GM21717 (cell line): ENCODE measurements around the gene TIMP3.

Source experiments
- ATAC-seq: cut with Tn5 transposase; IDR thresholded peaks from one replicate; pipeline ENCODE4 v1.9.1; 2021; ENCODE audit warnings: mild to moderate bottlenecking, moderate library complexity; ENCODE audit not compliant: unreplicated experiment

TIMP3 gene

DNA sequence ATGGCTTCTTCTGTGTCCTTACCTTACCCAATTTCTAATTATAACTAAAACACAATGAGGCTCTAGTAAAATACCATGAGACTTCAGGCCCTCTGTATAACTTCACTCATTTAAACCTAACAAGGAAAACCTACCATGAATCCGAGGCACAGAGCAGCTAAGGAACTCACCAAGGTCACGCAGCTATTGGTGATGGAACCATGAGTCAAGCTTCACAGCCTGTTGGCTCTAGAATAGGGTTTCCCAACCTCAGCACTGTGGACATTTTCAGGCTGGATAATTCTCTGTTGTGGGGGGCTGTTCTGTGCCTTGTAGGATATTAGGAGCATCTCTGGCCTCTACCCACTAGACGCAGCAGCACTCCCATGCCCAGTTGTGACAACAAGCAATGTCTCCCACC is 75.7 kb downstream of the TIMP3 start:
- no peak for ATAC-seq

DNA sequence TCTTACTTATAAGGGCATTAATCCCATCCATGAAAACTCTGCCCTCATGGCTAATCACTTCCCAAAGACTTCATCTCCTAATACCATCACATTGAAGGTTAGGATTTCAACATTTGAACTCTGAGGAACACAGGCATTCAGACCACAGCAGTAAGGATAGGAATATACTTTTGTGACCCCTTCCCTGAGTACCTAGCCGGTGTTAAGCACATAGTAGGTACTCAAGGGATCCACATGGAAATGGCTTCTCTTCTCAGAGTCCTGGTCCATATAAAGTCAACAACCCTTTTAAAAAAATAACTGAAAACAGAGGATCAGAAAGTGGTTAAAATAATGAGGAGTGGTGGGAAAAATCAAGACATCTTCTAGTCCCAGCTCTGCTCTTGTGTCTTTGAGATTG is 78.0 kb downstream of the TIMP3 start:
- no peak for ATAC-seq

DNA sequence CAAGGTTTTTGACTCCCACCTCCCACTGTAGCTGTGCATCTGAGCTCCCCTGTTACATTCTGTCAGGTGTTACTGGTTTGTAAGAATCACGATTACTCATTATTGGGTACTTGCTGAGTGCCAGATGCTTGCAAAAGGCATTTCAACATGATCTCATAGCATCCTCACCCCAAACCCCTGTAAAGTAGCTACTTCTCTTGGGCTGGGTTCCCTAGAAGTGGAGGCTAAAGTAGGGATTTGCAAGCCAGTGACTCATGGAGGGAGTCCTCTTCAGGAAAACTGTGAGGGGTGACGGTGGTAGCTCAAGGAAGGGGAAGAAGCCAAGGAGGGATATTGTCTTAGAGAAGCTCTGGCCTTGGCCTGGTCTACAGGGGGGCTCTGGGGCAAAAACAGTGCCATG is 78.6 kb downstream of the TIMP3 start:
- ATAC-seq: no peak

DNA sequence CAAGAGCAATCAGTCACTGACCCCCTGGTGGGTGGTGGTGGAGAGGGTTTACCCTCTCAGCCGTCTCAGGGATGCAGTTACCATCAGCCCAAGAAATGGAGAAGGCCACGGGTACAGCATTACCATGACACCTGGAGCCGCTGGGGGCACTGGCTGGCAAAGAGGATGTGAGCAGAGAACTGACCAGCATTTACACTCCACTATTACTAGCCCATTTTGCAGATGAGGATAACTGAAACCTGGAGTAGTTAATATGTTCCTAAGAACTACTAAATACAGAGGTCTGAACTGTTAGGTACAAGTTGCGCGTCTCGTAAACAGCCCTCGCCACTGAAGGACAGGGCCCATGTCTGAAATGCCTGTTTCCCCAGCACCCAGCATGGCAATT is 79.0 kb downstream of the TIMP3 start:
- ATAC-seq: no peak

DNA sequence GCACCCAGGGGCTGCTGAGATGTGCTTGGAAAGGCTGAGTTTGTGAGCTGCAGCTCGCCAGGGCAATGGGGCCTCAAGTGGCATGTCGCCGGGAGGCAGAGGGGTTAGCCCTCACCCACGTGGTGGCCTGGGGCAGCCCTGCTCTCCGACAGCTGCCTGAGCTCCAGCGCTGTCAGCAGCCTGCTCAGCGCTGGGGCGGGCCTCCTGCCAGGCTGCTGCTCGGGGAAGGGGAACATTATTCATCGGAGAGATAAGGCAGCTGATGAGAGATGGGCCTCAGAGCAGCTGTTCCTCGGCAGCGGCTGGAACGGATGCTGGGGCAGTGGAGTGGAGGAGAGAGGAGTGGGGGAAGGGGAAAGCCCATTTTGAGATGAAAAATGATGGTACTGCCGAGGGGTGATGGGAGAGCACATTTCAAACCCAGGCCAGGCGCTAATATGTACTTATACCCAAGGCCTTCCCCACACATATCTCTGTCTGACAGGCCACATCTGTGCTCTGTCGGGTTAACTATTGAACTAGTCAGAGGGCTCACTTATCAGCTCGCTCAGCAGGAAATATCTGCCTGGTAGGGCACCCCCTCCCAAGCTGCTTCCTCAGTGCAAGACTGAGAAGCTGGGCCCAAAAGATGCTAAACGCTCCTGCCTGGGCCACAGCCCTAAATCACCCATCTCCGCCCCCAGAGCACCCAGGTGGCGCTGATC is 79.5 kb downstream of the TIMP3 start:
- ATAC-seq: no peak

DNA sequence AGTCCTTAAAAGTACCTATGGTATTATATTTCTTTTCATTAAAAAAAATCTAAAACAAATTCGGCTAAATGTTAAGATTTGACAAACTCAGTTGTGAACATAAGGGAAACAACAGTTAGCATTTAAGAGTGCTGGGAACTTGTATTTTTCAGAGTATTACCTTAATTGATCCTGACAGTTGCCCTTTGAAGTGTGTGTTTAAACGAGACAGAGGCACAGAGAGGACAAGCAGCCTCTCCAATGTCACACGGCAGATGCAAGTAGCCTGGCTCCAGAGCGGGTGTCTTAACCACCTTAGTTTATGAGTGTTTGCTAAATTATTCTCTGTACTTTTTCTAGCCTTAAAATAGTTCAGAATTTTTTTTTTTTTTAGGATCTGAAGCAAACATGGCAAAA is 80.9 kb downstream of the TIMP3 start:
- ATAC-seq: no peak

DNA sequence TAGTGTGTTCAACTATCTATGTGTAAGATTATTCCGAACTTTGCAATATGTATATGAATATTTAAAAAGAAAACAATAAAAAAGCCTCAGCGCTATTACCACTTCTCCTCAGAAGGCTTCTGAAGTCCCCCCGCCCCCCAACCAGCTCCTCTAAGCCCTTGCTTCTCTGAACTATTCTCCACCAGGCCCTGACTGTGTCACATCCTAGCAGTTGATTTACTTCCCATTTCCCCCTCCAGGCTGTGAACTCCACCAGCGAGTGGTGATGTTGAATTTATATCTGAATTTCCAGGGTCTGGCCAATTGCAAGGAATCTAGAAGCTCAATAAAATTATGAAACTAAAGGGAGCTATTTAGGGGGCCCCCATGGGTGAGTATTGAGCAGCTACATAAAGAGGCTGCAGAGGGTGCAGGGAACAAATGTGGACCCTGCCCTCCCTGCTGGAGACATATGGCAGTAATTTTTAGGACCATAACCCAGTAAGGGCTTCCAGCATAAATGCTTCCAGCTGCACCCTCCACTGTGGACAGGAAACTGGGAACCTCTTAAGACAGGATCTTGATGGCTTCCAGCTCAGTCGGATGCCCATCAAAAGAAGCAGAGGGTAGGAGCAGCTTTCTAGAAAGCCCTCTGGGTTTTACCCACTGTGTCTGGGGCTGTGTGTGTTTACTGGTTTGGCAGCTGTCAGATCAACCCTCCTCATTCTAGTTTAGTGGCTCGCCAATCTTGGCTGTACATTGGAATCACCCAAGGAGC is 81.4 kb downstream of the TIMP3 start:
- ATAC-seq: no peak

DNA sequence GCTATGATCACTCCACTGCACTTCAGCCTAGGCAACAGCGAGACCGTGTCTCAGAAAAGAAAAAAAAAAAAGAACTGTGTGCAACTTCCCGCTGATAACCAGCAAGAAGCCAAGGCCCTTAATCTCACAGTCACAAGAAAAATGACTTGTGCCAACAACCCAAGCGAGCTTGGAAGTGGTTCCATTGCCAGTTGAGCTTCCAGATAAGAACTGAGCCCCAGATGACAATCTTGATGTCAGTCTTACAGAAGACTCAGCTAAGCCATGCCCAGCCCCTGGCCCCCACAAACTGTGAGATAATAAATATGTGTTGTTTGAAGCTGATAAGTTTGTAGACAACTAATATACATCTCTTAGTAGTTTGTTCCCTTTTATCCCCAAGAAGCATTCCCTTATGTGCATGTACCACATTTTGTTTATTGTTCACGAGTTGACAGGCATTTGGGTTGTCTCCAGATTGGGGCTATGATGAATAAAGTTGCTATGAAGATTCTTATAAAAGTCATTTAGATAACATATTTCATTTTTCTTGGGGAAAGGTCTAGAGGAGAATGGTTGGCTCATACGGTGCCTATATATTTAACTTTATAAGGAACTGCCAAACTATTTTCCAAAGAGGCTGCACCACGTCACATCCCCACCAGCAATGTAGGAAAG is 85.9 kb downstream of the TIMP3 start:
- no peak for ATAC-seq

DNA sequence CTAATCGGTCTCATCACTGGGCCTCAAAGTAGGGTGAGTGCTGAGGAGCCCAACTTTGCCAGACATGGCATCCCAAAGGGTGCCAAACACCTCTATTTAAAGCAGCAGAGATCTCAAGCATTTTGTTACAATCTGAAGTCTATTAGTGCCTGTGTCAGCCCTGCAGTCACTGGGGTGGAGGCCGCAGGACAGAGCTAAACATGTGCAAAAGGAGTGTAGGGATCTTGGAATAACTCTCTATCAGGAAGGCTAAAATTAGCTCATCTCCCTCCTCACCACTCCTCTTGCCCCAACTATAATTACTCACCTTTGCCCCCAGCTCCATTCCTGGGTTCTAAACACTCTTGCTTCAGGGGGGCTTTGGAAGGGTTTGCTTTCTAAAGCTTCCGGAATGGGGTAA is 87.5 kb downstream of the TIMP3 start:
- ATAC-seq: no peak

DNA sequence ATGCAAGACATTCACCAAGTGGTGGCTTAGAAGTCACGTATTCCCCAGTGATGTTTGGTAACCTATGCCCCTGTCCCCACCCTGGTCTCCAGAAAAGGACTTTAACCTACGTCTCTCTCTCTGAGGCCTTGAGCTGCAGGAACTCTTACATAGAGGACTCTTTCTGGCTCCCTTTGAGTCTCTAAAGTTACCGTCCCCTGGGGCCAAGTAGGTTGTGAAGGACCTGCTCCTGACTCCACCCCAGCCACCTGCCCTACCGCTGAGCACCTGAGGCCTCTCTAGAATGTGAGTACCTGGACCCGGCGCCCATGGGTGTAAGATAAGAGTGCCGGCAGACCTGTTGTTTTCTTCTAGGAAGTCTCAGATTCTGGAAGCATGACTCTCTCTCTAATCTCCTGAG is 95.4 kb downstream of the TIMP3 start:
- ATAC-seq: no peak

DNA sequence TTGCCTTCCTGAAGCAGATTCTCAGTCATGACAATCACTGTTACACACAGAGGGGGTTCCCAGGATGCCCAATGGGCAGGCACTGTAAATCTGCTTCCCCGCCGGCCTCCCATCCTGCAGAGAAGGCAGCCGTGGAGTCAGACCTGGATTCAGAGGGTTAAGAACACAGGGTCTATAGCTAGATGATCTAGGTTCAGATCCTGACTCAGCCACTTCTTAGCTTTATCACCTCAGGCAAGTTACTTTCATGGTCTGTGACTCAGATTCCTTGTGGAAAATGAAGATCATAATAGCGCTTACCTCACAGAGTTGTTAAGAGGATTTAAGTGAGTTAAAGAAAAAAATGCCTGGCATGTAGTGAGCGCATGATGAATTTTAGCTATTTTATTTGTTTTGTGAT is 95.9 kb downstream of the TIMP3 start:
- no peak for ATAC-seq

DNA sequence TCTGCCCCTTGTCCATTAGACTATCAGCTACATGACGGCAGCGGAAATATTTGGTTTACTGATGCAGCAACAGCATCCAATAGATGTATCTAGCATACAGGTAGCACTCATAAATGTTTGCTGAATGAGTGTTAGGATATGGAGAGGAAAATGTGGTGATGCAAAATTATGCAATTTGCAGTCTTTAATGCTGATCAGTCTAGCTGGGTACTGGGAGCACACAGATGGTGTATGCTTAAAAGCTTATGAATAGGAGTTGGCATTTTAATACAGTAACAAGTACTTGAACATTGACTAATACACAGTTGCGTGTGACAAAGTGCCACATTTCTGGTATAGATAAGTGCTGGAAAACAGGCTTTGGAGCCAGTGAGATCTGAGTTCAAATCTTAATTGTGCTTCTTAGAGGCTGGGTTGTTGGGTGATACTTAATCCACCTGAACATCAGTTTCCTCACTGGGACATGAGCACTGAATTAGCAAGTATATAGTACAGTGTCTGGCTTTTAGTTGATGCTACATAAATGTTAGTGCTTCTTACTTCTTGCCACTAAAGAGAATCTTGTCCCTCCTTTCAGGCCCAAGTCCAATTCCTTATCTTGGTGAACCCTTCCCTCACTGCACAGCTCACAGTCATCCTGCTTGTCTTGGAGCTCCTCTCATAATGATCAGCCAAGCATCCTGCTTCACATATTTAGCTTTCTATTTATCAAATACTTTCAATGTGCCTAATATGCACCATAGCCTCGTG is 99.6 kb downstream of the TIMP3 start:
- no peak for ATAC-seq

DNA sequence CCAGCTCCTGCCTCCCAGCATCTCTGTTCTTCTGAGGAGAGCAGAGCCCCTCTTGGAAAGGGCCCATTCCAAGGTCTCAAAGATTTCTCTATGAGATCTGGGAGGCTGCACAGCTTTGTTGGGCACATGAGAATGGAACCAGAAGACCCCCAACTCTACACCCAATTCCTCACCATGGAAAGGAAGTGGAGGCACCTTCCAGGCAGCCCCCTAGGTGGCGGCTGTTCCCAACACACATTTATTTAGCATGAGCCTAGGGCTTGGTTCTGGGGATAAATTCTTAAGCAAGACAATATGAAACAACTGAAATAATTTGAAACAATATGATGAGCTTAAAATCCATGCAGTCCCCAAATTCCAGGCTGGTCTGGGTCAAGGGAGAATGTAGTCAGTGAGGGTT is 100.4 kb downstream of the TIMP3 start:
- no peak for ATAC-seq

DNA sequence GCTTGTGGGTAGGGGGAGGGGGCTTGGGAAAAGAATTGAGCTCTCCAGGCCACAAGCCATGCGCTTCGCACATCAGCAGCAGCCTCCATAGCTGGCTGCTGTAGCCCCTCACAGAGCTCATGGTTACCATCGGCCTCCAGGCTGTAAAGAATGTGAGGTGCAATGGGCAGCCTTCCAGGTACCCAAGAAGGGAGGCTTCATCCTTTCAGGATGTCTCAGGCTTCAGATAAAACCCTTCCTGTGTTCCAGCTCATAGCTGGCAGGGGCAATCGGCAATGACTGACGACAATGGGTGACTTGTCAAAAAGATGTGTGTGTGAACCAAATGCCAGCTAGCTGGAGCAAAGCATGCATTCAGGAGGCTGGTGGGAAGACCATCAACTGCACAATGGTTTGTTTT is 102.0 kb downstream of the TIMP3 start:
- ATAC-seq: no peak

DNA sequence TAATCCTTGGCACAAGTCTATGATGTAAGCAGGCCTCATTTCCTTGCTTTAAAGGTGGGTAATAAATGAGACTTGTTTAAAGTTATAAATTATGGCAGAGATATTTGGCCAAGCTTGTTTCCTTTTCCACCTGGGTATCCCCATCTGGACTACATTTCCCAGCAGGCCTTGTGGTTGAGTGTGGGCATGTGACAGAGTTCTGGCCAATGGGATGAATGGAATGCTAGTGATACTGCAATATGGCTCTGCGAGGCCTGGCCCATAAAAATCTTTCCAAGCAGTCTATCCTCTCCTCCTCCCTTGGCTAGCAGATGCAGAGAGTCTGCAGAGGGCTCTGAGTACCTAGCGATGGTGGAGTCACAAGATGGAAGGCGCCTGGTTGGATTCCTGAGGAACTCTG is 102.5 kb downstream of the TIMP3 start:
- no peak for ATAC-seq

DNA sequence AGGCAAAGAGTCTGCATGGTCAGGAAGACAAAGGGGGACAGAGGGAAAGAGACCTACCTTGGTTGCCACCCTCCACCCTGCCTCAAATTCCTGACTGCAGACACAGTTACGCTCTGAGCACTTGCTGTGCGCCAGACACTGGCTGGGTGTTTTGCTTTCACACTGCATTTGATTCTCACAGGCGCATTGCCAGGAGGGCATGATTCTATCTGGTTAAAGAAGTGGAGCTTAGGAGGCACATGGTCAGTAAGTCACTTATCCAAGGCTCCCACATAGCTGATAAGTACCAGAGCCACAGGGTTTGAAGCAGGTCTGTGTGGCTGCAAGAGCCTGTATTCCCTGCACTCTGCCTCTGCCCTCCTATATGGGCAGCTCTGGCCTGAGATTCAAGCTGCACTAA is 103.9 kb downstream of the TIMP3 start:
- no peak for ATAC-seq

DNA sequence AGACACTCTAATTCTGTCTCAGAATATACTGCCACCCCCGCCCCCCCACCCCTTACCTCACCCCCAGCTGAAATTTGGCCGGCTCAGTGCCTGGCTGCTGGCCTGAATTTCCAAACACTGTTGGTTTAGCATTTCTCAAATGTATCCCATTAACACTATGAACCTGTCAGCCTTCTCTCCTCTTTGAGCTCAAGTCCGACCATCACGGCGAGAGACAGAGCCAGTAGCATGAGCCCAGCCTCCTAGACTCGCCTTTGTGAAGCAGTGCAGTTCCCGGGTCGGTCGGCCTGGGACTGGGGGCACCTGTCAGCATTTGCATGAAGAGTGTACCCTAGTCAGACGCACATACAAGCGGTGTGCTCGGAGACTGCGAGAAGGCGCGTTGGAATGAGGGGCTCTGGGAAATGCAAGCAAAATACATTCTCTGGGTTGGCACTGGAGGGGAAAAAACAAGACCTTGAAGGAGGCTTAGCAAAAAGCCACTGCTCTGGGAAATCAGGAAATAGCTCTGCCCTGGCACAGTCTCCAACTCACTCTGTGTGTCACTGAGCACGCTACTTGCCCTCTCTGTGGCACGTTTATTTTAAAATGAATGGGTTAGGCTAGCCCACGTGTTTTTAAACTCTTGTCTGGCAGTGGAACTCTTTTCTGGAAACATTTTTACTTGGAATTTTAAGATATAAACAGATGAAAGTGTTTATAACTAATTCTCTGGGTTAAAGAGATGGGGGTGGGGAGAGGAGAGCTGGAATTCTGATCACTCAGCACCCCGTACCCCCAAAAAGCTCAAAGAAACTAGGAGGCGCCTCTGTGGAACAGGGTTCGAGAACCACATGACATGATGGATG is 108.3 kb downstream of the TIMP3 start:
- no peak for ATAC-seq

DNA sequence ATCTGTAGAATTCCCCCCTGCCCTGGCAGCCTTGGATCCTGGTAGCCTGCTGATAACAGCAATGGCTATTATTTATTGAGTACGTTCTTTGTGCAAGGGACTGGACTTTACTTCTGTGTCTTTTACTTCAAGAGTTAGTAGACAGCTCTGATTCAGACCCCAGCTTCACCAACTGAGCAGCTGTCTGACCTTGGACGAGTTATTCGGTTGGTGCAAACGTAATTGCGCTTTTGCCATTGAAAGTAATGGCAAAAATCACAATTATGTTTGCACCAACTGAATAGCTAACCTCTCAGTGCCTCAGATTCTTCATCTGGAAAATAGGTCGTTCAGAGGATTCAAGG is 108.9 kb downstream of the TIMP3 start:
- ATAC-seq: no peak

DNA sequence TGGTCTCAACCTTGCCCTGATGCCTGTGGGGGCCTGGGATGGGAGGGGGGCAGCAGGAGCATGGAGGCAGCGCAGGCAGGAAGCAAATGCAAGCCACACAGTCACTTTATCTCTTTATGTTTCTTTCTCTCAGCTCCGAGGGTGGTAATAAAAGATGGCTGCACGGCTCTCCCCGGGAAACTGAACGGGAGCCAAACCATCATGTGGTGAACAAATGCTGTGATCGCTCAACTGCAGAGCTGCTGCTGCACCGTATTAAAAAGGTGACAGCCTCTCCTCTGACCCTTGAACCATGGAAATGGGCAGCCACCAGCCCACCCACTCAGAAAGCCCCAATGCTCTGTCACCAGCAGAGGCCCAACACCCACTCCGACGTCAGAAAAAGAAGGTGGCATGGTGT is 110.0 kb downstream of the TIMP3 start:
- no peak for ATAC-seq
